Measurements from ENCODE around the gene PPP6R1. TPM values are rescaled to one million over a fixed set of nuclear protein-coding genes. Genes with fewer than 3 reads are reported as not detected.
A peak's percentile ranks its signal among the peaks of the same experiment; 100 is the strongest.

The PPP6R1 gene
- total and polyA plus RNA-seq, 2 of the 13 experiments (the other 11 are each of a cell fraction or from before 2014, with no cell fraction given) = 25.8 to 54.0 TPM

- peak; percentile 5; the same call in 1 of the 2 replicates for TF ChIP-seq ZFP91 (CRISPR knock-in tag; IDR thresholded peaks at IDR 0.05; ENCODE audit: borderline replicate concordance)
- TF ChIP-seq ZFY (CRISPR knock-in tag; IDR thresholded peaks at IDR 0.05) = 0 out of 2 replicates have a peak, but pooled peaks have one; percentile 20
- TF ChIP-seq ZNF724P (CRISPR knock-in tag; IDR thresholded peaks at IDR 0.05; ENCODE audit: borderline replicate concordance) = no peak
- TF ChIP-seq HCFC1 (IDR thresholded peaks at IDR 0.05; ENCODE audit: low read depth, low read length) = peak; percentile 95
- TF ChIP-seq ZNF672 (CRISPR knock-in tag; IDR thresholded peaks at IDR 0.05) = no peak
- TF ChIP-seq MIXL1 (CRISPR knock-in tag; IDR thresholded peaks at IDR 0.05) = no peak
- no peak for TF ChIP-seq NFAT5 (CRISPR knock-in tag; IDR thresholded peaks at IDR 0.05)
- peak; percentile 43; the same call in 1 of the 2 replicates for TF ChIP-seq ZBTB33 (CRISPR knock-in tag; IDR thresholded peaks at IDR 0.05)
- TF ChIP-seq IRF2 (CRISPR knock-in tag; IDR thresholded peaks at IDR 0.05) = peak; percentile 63; the same call in 1 of the 2 replicates
- TF ChIP-seq MTA3 (CRISPR knock-in tag; IDR thresholded peaks at IDR 0.05) = no peak
- TF ChIP-seq ZNF609 (CRISPR knock-in tag; IDR thresholded peaks at IDR 0.05; ENCODE audit: borderline replicate concordance) = no peak
- TF ChIP-seq RFXAP (CRISPR knock-in tag; IDR thresholded peaks at IDR 0.05; ENCODE audit: borderline replicate concordance) = no peak
Observed at GRCh38 chr19:55304279-55304978, 45.6 kb upstream of the PPP6R1 start (continued).
